ENCODE measurements around the gene CXCL12. TPM values are rescaled to one million over a fixed set of nuclear protein-coding genes. Genes with fewer than 3 reads are reported as not detected.

CXCL12 gene
- total RNA-seq, result 198 TPM

DNA sequence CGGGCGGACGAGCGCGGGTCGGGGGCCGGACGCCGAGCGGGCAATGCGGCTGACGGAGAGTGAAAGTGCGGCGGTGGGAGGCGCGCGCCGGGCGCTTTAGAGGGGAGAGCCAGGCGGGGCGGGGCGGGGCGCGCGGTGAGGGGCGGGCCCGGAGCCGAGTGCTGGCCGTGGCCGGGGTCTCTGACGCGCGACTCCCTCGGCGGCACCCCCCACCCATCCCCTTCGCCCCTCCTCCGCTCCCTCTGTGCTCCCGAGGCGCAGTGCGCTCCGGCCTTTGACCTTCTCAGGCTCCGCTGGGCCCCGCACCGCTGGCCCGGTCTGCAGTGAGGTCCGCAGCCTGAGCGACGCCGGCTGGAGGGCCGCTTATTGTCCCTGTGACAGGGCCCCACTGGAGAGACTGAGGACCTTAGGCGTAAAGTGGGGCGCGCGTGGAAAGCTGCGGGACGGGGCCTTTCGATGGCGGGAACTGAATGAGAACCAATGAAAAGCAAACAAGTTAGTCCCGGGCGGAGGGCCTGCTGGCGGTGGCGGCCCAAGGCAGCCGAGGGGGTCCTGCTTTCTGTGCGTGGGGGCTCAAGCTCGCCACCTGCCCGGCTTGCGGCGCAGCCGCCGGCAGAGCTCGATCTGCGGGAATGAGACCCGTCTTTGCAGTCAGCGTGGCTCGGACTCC lies at the start of gene CXCL12:
CXCL12 (minus strand) TSS at position 72 of the 670 bp plus-strand sequence. CDS start 92 bp downstream, outside the sequence.

